Measurements from ENCODE around the gene AFDN.

DNA sequence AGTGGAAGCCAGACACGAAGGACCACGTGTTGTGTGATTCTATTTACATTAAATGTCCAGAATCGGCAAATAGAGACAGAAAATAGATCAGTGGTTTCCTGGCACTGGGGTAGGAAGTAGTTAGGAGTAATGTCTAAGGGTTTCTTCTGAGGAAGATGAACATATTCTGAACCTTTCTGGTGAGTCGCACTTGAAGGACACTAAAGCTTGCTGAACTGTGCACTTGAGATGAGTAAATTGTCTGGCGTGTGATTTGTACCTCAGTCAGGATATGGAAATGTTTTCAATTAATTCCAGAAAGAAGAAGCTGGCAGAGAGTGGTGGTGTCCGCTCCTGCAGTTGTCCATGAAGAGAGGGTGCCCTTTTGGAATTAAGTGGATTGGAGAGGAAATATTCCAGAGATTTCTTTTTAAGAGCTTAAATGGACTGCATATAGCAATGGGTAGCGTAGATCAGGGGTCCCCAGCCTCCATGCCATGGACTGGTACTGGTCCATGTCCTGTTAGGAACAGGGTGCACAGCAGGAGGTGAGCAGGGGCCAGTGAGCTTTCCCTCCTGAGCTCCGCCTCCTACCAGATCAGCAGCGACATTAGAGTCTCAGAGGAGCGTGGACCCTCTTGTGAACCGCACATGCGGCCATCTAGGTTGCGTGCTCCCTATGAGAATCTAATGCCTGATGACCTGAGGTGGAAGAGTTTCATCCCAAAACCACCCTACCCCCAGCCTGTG lies 158.3 kb downstream of the AFDN start:
- no peak for TF ChIP-seq POLR2A (IDR thresholded peaks at IDR 0.05)
- TF ChIP-seq, protein P1, sequence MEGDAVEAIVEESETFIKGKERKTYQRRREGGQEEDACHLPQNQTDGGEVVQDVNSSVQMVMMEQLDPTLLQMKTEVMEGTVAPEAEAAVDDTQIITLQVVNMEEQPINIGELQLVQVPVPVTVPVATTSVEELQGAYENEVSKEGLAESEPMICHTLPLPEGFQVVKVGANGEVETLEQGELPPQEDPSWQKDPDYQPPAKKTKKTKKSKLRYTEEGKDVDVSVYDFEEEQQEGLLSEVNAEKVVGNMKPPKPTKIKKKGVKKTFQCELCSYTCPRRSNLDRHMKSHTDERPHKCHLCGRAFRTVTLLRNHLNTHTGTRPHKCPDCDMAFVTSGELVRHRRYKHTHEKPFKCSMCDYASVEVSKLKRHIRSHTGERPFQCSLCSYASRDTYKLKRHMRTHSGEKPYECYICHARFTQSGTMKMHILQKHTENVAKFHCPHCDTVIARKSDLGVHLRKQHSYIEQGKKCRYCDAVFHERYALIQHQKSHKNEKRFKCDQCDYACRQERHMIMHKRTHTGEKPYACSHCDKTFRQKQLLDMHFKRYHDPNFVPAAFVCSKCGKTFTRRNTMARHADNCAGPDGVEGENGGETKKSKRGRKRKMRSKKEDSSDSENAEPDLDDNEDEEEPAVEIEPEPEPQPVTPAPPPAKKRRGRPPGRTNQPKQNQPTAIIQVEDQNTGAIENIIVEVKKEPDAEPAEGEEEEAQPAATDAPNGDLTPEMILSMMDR (IDR thresholded peaks at IDR 0.05): no peak

All from thyroid gland (tissue), 4 donors.